Stimulated activated CD4-positive, alpha-beta T cell treated with anti-CD3 and anti-CD28 coated beads, Interleukin-15, amount 100 ng/mL, for 24 hours (primary cell): ENCODE data around the gene KLF13.

Experiments used
- DNase-seq: peaks from one replicate; pipeline ENCODE4 v3.0.0-alpha.2; 2020

The KLF13 gene

GRCh38 chr15:31387092-31387478 is 60.5 kb downstream of the KLF13 start:
- DNase-seq: no peak

DNA sequence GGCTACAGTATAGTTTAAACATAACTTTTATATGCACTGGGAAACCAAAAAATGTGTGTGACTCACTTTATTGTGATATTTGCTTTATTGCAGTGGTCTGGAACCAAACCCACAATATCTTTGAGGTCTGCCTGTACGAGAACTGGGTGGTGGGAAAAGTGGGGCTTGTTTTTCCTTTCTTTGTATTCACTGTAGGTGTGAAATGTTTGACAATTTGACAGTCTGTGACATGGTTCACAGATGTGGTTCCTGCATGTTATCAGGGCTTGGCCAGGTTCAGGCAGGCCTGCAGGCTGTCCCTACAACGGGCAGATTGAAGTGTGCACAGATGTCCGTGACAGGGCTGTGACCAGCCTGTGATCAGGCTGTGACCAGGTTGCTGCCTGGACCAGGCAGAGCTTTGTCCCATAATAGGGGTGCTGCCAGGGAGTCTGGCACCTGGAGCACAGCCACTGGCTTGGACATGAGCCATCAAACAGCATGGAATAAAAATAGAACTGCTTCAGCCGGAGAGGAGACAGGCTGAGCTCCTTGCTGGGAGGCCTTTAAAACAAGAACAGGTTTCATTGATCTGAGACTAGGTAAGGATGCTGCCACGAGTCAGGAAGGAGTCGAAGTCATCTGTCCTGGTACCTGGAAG is 61.0 kb downstream of the KLF13 start:
- DNase-seq: peak; percentile 41

- DNase-seq: no peak
Measured at GRCh38 chr15:31389576-31389975, 62.9 kb downstream of the KLF13 start.

DNA sequence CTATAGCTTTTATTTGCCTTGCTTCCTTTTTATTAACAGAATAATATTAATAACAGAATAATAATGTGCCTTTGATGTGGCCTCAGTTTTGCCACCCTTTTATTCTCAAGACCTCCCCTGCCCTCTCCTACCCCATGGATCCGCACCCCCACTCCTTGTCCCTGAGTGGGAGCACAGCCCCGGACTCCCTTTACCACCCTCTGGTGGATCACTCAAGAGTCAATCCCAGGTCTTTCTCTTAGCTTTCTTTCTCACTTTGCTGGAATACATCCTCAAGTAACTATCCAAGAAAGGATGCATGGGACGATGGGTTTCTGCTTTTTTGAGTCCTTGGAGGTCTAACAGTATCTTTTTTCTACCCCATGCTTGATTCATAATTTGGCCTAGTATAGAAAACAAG is 63.4 kb downstream of the KLF13 start:
- DNase-seq: no peak

- no peak for DNase-seq
Measured at GRCh38 chr15:31390777-31391486, 64.3 kb downstream of the KLF13 start.

GRCh38 chr15:31391687-31392671 is 65.3 kb downstream of the KLF13 start:
- peak; percentile 90 for DNase-seq

- no peak for DNase-seq
Measured at GRCh38 chr15:31392761-31393401, 66.2 kb downstream of the KLF13 start.

GRCh38 chr15:31393444-31394091 is 66.9 kb downstream of the KLF13 start:
- no peak for DNase-seq

- no peak for DNase-seq
Measured at GRCh38 chr15:31396881-31397560, 70.4 kb downstream of the KLF13 start.

DNA sequence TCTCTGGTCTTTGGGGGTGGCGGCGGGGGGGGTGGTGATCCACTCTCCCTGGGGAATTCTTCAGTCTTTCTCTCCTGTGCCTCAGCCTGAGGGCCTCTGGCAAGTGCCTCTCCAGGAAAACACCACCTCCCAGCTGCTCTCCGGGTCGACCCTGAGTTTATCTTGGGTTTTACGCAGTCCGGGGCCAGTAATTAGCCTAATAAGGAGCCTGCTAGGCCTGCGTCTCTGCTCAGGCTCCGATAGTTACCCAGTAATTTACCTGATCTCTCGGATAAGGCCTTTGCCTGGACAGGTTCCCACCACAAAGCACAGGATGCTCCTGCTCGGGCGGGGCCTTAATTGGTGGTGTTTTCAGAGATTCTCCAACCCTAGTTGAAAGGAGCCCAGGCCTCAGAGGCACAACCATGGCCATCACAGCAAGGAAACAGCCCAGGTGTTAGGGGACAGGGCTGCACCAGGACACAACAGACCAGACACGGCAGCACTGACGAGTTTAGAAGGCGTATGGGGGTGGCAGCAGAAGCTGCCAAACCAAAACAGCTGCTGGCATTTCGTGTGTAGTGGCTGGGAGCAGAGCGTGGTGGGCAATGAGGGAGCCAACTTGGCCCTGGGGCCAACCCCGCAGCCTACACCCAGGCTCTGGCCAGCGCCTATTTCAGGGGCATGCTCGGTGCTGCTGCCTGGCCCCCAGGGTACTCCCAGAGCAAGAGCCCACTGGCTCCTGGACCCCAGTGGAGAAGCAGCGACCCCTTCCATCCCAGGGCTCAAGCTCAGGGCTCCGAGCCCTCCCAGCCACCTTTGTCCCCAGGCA is 71.4 kb downstream of the KLF13 start:
- DNase-seq: no peak

GRCh38 chr15:31398677-31399301 is 72.2 kb downstream of the KLF13 start:
- DNase-seq: peak; percentile 41

DNA sequence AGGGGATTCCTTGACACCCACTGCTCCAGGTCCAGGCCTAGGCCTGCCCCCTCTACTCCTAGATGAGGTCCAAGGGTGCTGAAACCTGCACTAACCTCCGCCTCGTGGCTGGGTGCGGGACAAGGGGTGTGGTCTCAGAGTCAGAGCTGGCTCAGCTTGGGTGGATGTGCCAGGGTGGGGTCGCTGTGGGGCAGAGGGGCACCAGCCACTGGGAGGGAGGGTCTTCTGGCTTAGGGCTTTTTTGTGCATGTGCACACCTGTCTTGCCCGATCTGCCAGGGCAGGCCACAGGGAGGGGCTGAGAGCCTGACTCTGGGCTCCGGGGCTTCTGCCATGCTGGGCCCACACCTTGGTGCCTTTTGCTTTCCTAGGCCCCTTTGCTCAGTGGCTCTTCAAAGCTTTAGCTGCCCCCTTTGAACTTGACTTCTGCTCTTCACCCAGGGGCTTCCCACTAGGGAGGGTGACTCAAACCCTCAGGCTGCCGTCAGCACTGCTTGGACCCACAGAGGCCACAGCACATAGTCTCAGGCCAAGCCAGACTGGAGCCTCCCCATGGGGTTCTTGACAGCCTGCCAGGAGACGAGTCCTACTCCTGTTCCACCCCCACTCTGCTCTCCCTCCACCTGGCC is 73.0 kb downstream of the KLF13 start:
- no peak for DNase-seq

DNA sequence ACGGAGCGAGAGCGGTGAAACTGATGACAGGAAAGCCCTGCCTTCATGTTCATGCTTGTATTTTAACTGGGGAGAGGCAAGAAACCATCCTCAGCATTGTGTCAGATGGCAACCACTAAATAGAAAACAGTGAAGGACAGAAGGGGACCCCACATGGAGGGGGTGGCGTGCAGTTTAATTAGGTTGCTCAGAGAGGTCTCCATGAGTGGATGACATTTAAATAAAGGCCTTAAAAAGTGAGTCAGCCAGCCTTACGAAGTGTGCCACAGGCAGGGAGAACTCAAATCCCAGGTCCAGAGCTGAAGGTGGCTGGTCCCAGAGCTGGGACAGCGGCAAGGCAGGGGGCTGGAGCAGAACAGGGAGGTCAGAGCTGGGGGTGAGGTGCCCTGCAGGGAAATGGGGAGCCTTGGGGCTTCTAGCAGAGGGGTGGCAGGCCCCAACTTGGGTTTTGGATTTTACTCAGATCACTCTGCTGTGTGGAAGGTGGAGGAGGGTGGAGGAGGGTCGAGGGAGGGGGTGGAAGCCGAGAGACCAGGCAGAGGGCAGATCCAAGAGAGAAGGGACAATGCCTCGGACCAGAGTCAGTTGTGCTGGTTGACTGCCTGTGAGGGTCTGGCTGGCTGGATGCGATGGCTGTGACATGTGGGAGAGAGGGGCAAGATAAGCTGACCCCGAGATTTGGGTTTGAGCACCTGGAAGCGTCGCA is 73.7 kb downstream of the KLF13 start:
- DNase-seq: no peak

DNA sequence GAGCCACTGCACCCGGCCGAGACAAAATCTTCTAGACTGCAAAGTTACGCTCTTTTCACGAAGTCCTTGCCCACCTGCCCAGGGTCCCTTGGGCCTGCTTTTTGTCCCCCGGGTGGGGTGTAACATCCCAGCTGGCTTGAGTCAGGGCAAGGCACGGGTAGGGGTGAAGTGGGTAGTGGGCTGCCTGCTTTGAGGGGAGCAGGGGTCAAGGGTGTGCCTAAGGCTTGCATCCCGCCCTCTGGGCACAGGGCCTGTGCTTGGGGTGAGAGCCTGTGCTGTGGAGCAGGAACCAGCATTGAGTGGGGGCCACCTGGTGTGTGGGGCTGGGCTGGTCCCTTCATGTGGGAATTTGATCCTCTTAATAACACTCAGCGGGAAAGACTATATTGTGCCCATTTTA is 74.6 kb downstream of the KLF13 start:
- no peak for DNase-seq

- no peak for DNase-seq
Measured at GRCh38 chr15:31402003-31402402, 75.4 kb downstream of the KLF13 start.

DNA sequence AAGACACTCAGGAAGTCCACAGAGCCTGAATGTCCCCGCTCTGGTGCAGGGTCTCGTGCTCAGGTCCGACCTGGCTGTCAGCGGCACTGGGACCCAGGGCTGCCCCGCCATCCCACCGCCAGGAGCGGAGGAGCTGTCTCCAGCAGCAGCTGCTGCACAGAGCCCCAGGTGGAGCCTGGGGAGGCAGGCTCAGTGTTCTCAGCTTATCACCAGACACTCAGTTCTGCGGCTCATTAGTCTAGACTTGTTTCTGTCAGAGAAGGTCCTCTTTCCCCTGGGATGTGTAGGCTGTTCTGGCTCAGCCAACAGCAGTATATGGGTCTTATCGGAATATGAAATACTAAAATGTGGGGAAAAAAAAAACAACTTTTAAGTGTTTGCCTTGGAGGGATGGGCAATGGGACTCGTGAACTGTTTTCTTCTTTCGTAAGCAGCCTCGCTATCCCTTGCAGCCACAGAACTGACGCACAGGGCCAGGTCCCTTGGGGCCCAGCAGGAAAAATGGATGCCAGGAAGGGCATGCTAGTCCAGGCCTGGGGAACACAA is 75.9 kb downstream of the KLF13 start:
- no peak for DNase-seq

- no peak for DNase-seq
Measured at GRCh38 chr15:31403096-31403495, 76.5 kb downstream of the KLF13 start.

DNA sequence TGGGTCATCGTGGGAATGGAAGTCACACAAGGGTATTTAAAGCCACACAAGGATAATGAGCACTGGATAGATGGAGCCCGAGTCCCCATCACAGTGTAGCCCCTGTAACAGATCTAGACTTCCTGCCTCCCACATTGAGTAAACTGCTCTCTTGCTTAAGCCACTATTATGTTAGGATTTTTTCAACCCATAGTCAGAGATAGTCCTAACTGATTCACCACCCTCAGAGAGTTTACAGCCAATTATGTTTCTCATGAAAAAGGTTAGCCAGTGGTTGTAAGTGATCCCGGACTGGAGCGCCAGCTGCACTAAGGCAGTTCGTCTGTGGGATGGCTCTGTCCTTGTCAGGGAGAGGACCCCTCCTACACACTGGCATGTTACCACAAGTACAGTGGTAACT is 77.0 kb downstream of the KLF13 start:
- DNase-seq: no peak

- DNase-seq: no peak
Measured at GRCh38 chr15:31404345-31404744, 77.7 kb downstream of the KLF13 start.
